GF-D8 (cell line): ENCODE results near the gene TMEM270.
"Not testable (repeated sequence)": the region's sequence is repeated elsewhere in the genome, so short reads cannot be mapped to it uniquely, and the experiment has no call there.

Source experiments
- DNase-seq: peaks from one replicate; lab custom pipeline; 2025; lab: John Stamatoyannopoulos, UW

TMEM270 gene

GRCh38 chr7:73832806-73833205 lies 28.2 kb upstream of the TMEM270 start:
- DNase-seq = no peak

GRCh38 chr7:73833251-73833919 lies 27.6 kb upstream of the TMEM270 start:
- DNase-seq = no peak

- no peak for DNase-seq
Measured at GRCh38 chr7:73834626-73835191, 26.2 kb upstream of the TMEM270 start.

GRCh38 chr7:73837167-73837566 lies 23.8 kb upstream of the TMEM270 start:
- not testable (repeated sequence) for DNase-seq

- DNase-seq = no peak
Measured at GRCh38 chr7:73838642-73839041, 22.3 kb upstream of the TMEM270 start.

- no peak for DNase-seq
Measured at GRCh38 chr7:73839290-73839689, 21.7 kb upstream of the TMEM270 start.

- DNase-seq = no peak
Measured at GRCh38 chr7:73839743-73840714, 20.9 kb upstream of the TMEM270 start.

- DNase-seq = no peak
Measured at GRCh38 chr7:73840715-73841379, 20.1 kb upstream of the TMEM270 start.

GRCh38 chr7:73841689-73842066 lies 19.3 kb upstream of the TMEM270 start:
- no peak for DNase-seq

GRCh38 chr7:73842067-73842976 lies 18.6 kb upstream of the TMEM270 start, which contains the start of gene METTL27:
Gene METTL27 (minus strand): TSS chr7:73842516. CDS start chr7:73842140, 376 bp downstream.
- peak; percentile 40 for DNase-seq

- DNase-seq = no peak
Measured at GRCh38 chr7:73844131-73844547, 16.8 kb upstream of the TMEM270 start.

GRCh38 chr7:73844848-73845460 lies 16.0 kb upstream of the TMEM270 start:
- DNase-seq = no peak

- not testable (repeated sequence) for DNase-seq
Measured at GRCh38 chr7:73845701-73846195, 15.2 kb upstream of the TMEM270 start.

GRCh38 chr7:73847941-73848723 lies 12.8 kb upstream of the TMEM270 start:
- no peak for DNase-seq

- no peak for DNase-seq
Measured at GRCh38 chr7:73850781-73851207, 10.2 kb upstream of the TMEM270 start.

- DNase-seq = peak; percentile 55
Measured at GRCh38 chr7:73851410-73852338, 9.3 kb upstream of the TMEM270 start.

- DNase-seq = no peak
Measured at GRCh38 chr7:73852500-73852899, 8.5 kb upstream of the TMEM270 start.

GRCh38 chr7:73856941-73857340 lies 4.0 kb upstream of the TMEM270 start:
- no peak for DNase-seq
